ENCODE results near the gene IMPDH1. TPM values are rescaled to one million over a fixed set of nuclear protein-coding genes. Genes with fewer than 3 reads are reported as not detected.
A peak's percentile ranks its signal among the peaks of the same experiment; 100 is the strongest.

Gene IMPDH1
- total and polyA plus RNA-seq, 9 of the 15 experiments (the other 6 are each of a cell fraction or from before 2014, with no cell fraction given) = 0.80 to 118 (median 64.3) TPM

- no peak for TF ChIP-seq ARID4B (CRISPR knock-in tag; IDR thresholded peaks at IDR 0.05)
- TF ChIP-seq HDAC3 (IDR thresholded peaks at IDR 0.05; ENCODE audit: borderline replicate concordance, partially characterized antibody) = no peak
- no peak for TF ChIP-seq SIX5 (IDR thresholded peaks at IDR 0.05; ENCODE audit: borderline replicate concordance in 1 of 2, insufficient read depth in 1 of 2, low read depth in 1 of 2, low read length in 2 of 2)
- no peak for TF ChIP-seq TCF7L2 (IDR thresholded peaks at IDR 0.05; ENCODE audit: low read depth, low read length)
- 0 out of 2 replicates have a peak, but pooled peaks have one; percentile 31 for TF ChIP-seq MYNN (IDR thresholded peaks at IDR 0.05)
- no peak for TF ChIP-seq MYNN (CRISPR knock-in tag; IDR thresholded peaks at IDR 0.05)
- no peak for TF ChIP-seq ZNF785 (CRISPR knock-in tag; IDR thresholded peaks at IDR 0.05)
- TF ChIP-seq EHMT2 (IDR thresholded peaks at IDR 0.05) = no peak
- no peak for TF ChIP-seq ETV6 (IDR thresholded peaks at IDR 0.05; ENCODE audit: borderline replicate concordance in 1 of 2, low read depth in 2 of 2, low read length in 1 of 2)
- TF ChIP-seq ETV6 (CRISPR knock-in tag; IDR thresholded peaks at IDR 0.05; ENCODE audit: borderline replicate concordance) = no peak
- TF ChIP-seq JUN (IDR thresholded peaks at IDR 0.05; ENCODE audit: borderline replicate concordance, low read depth, low read length) = 0 out of 2 replicates have a peak, but pooled peaks have one; percentile 14
- no peak for TF ChIP-seq JUN (CRISPR knock-in tag; IDR thresholded peaks at IDR 0.05; ENCODE audit: borderline replicate concordance)
- peak; percentile 28; the same call in 1 of the 2 replicates for TF ChIP-seq TEAD4 (IDR thresholded peaks at IDR 0.05; ENCODE audit: low read length)
- no peak for TF ChIP-seq TEAD4 (CRISPR knock-in tag; IDR thresholded peaks at IDR 0.05; ENCODE audit: borderline replicate concordance)
- TF ChIP-seq NEUROD1 (IDR thresholded peaks at IDR 0.05; ENCODE audit: borderline replicate concordance, low read depth, low read length, partially characterized antibody) = no peak
- TF ChIP-seq, protein P1, sequence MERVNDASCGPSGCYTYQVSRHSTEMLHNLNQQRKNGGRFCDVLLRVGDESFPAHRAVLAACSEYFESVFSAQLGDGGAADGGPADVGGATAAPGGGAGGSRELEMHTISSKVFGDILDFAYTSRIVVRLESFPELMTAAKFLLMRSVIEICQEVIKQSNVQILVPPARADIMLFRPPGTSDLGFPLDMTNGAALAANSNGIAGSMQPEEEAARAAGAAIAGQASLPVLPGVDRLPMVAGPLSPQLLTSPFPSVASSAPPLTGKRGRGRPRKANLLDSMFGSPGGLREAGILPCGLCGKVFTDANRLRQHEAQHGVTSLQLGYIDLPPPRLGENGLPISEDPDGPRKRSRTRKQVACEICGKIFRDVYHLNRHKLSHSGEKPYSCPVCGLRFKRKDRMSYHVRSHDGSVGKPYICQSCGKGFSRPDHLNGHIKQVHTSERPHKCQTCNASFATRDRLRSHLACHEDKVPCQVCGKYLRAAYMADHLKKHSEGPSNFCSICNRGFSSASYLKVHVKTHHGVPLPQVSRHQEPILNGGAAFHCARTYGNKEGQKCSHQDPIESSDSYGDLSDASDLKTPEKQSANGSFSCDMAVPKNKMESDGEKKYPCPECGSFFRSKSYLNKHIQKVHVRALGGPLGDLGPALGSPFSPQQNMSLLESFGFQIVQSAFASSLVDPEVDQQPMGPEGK (CRISPR knock-in tag; IDR thresholded peaks at IDR 0.05; ENCODE audit: borderline replicate concordance) = no peak
- no peak for TF ChIP-seq NR2F6 (CRISPR knock-in tag; IDR thresholded peaks at IDR 0.05)
- no peak for TF ChIP-seq DACH1 (IDR thresholded peaks at IDR 0.05; ENCODE audit: partially characterized antibody)
- no peak for TF ChIP-seq POLR2B (IDR thresholded peaks at IDR 0.05; ENCODE audit: low read depth, partially characterized antibody)
- no peak for TF ChIP-seq NFRKB (IDR thresholded peaks at IDR 0.05; ENCODE audit: low read depth)
- TF ChIP-seq CTBP1 (IDR thresholded peaks at IDR 0.05; ENCODE audit: borderline replicate concordance) = peak; percentile 26; the same call in 1 of the 2 replicates
- peak in 2 of 3 experiments; percentile 10 to 13 for TF ChIP-seq YY1 (IDR thresholded peaks at IDR 0.05; ENCODE audit: borderline replicate concordance in 1 of 3, control insufficient read depth in 1 of 3, extremely low read depth in 1 of 3, insufficient read depth in 3 of 3, insufficient read length in 1 of 3, insufficient replicate concordance in 2 of 3, low read depth in 1 of 3, low read length in 2 of 3)
Observed at GRCh38 chr7:128398016-128398840, 11.6 kb downstream of the IMPDH1 start (continued).
